Measurements from ENCODE around the gene AIFM1.

GRCh38 chrX:130095249-130096030, 70.2 kb downstream of the AIFM1 start:
- no peak for TF ChIP-seq CTCF (conservative IDR thresholded peaks at IDR 0.05; ENCODE audit: low read depth in 2 of 2)
- TF ChIP-seq EZH2 (IDR thresholded peaks at IDR 0.05; ENCODE audit: low read depth, unreplicated experiment), result no peak
- no peak for TF ChIP-seq CREB1 (CRISPR knock-in tag; IDR thresholded peaks at IDR 0.05; ENCODE audit: low read depth)

All from GM23338 (cell line).